ENCODE measurements around the gene ATP13A5.

- TF ChIP-seq CTCF (IDR thresholded peaks at IDR 0.05; ENCODE audit: insufficient read depth, low read depth, low read length) (no peak), EZH2 (IDR thresholded peaks at IDR 0.05; ENCODE audit: insufficient read depth, low read length) (no peak)
These were observed 137.5 kb downstream of the ATP13A5 start, which contains the start of gene PLAAT1 for GRCh38 chr3:193240850-193241706.

Measured in astrocyte (in vitro differentiated cells and primary cell).